T-helper 2 cell treated with Interferon-gamma antibody and Interleukin-4, amounts not matched to agents 100 ng/mL and 5 ng/mL, for 36 hours (primary cell): Measurements from ENCODE around the gene DGUOK. TPM values are rescaled to one million over a fixed set of nuclear protein-coding genes. Genes with fewer than 3 reads are reported as not detected.

Experiments used
- intact Hi-C: fragments of 100-400 bp; cut with micrococcal nuclease; formaldehyde crosslinking; loops from one replicate; pipeline ENCODE4 v1.15.1; 2023
- total RNA-seq: library from RNA; stranded (reverse); gene quantifications from 2 replicates; pipeline ENCODE4 v1.2.3, GENCODE V29; 2022

DGUOK gene
- total RNA-seq, 1 donor from 2014 or later, result 65.6 TPM

DNA sequence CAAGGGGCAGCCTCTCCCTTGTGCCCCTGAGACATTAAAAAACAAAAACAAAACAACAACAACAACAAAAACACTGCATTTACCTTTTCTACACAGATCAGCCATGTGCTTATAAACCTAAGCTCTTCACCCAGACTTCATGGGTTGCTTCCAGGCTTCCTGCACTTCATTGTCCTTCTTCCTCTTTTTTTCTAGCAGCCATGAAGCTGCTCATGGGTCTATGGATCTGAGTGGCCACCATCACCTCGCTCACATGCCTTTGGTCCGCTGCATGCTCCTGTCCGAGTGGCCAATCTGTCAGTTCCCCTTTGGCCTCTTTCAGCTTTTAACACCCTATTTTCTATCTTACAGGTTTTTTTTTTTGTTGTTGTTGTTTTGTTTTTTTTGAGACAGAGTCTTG, 49.1 kb downstream of the DGUOK start:
- intact Hi-C loops, result no loop called here

DNA sequence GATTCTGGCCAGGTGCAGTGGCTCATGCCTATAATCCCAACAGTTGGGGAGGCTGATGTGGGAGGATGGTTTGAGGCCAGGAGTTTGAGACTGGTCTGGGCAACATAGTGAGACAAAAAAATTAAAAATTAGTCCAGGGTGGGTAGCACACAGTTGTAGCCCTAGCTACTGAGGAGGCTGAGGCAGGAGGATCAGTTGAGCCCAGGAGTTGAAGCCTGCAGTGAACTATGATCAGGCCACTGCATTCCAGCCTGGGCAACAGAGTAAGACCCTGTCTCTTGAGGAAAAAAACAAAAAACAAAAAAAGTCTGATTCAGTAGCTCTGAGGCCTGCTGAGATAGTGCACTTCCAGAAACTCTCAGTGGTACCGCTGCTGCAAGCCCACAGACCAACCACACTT, 50.1 kb downstream of the DGUOK start:
- intact Hi-C loops, result no loop called here

DNA sequence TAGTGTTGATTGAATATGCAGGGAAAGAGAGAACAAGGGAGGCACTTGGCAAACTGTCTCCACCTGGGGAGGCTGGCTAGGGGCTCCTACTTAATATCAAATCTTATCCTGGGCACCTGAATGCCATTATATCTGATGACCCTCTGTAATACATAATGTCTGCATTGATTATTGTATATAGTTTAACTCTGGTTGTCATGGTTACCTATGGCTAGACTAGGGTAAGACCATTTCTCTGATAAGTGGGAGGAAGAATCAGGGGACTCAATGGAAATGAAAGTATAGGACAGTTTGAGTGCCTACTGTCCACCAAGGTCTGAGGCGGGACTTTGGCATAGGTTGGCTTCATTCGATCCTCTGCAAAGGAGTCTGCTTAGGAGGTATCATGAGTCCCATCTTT, 50.8 kb downstream of the DGUOK start:
- intact Hi-C loops, result no loop called here

DNA sequence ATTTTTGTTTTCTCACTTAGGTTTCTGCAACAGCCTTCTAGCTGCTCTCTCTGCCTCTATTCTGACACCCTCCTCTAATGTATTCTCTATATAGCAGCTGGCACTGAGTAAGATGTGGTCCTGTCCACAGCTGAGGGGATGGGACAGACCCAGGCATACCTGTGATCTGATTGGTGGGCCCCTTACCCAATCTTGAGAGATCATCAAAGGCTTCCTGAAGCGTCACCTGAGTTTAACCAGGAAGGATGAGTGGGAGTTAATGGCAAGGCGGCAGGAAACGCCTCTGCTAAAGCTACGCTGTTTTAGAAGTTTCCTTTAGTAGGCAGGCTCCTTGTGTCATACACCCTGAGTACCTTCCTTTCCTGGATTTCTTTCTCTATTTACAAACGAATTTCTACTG, 52.3 kb downstream of the DGUOK start:
- intact Hi-C loops, result loop anchor here (1.0 kb wide), 1 partner anchor 8 kb away; no protein-coding TSS in a partner anchor

DNA sequence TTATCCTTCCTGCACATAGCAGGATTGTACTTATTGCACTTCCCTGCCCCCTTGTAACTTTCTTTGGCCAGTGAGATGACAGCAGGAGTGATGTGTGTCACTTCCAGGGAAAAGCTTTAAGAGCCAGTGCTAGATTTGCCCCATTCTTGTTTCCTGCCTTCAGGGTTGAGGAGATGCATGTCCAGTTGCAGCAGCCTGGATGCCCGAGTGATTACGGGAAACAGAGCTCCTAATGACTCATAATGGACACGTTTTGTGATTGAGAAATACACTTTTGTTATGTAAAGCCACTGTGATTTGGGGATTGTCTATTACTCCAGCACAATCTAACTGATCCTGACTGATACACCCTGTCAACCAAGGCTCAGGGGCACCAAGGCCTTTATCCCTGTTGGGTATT, 53.0 kb downstream of the DGUOK start:
- intact Hi-C loops, result loop anchor here (1.0 to 5.0 kb wide), 2 partner anchors 8 to 198 kb away; partner anchors contain the start of gene MOB1A

DNA sequence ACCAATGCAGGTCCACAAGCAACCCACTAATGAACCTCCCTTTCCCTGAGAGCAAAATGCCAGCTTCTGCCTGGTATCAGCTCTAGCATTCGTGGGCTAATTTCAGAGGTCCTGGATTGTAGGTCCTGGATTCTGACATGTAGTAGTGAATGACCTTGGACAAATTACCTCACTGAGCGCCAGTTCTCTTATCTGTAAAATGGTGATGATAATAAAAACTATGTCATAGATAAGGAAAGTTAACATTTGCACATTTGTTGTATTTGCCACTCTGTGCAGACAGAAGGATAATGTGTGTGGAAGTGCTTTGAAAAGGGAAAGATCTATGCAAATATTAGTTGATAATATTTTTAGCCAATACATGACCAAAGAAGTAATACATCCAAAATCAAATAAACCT, 53.9 kb downstream of the DGUOK start:
- intact Hi-C loops, result loop anchor here (5.0 kb wide), 1 partner anchor 197 kb away; the partner anchor contains the start of gene MOB1A

DNA sequence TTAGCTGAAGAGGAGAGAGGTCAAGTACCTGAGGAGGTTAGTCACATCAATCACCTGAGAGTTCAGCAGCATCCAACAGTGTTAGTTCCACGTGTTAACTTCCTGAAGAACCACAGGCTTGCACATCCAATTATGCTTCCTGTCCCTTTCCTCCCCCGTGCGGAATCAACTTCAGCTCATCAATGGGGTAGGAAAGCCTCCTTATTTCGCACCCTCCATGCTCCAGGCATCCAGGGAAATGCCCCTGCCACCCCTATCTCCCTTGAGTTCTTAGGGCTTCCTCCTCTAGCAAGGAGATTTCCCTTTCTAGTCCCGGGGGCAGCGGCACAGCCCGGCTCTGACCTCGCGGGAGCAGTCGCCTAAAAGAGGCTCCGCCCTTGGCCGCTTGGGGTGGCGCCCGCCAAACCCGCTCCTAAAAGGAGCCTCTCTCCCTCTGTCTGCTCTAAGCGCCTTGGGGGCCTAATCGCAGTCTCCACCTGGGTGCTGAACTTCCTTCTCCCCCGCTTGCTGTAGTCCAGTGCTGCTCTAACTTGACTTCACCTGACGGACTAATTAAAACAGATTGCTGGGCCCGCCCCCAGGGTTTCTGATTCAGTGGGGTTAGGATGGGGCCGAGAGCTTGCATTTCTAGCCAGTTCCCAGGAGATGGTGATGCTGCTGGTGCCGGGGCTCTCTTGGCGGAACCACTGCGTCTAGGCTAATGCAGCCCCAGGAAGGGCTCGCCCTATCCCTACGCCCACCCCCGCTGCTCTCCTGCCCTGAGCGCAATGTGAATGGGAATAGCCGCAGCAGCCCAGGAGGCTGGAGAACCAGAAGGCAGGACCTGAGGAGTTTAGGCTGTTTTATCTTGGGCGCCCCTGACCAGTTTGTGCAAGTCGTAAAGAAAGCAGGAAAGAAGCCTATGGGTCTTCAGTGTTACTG, 54.7 kb downstream of the DGUOK start:
- intact Hi-C loops, result loop anchor here (5.0 kb wide), 1 partner anchor 196 kb away; the partner anchor contains the start of gene MOB1A

DNA sequence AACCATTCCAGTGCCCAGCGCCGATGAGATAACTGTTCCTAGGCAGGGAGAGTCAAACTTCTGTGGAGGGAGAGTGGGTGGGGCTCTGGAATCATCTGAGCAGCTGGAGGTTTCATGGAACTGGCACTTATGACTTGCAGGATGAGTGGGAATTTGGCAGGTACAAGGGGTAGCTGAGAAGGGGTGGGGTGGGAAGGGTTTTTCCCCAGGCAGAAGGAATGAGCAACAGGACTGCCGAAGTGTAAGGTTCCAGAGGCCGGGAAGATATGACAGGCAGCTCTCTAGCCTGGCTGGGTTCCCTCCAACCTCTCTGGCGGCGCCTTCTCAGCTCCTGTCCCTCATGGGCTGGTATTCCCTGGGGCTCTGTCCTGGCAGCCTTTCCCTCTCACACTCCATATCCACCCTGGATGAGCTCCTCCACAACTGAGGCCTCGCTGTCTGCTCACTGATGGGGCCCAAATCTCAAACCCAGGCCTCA, 55.5 kb downstream of the DGUOK start:
- intact Hi-C loops, result loop anchor here (5.0 kb wide), 1 partner anchor 195 kb away; the partner anchor contains the start of gene MOB1A

DNA sequence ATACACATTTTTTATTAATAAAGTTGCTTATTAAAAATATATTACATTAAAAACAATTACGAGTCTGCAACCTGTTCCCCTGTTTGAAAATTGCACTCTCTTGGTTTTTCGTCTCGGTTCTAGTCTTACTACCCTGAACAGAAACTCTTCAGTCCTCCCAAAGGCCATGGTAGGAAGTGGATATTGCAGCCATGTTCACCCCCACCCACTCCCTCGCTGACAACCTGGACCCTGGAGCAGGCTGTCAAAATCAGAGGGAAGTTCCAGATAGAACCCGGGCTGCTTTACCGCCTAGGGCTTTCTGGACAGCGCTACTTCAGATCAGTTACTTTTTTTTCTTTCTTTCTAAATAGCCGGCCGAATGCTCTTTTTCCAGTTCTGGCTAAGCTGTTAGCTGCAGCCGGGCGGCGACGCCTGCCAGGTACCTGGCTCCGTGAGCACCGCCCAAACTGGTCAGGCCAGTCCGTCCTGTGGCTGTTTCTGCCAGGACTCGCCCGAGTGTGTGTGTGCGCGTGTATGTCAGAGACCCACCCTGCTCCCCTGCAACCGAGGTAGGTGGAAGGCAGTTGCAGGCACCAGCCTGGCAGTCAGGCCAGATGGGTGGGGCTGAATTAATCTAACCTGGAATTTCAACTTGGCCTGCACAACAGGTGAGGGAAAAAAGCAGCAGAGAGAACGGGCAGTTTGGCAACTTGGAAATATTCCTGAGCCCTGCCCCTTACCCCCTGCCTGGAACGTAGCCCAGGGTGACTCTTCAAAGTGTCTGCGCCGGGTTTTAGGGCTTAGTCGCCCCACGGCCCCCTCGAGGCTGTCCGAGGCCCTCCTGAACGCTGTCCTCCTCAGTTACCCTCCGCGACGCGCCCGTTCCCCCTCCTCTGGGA, 56.9 kb downstream of the DGUOK start:
- intact Hi-C loops, result loop anchor here (2.0 to 5.0 kb wide), 2 partner anchors 13 to 194 kb away; partner anchors contain the start of gene MOB1A

DNA sequence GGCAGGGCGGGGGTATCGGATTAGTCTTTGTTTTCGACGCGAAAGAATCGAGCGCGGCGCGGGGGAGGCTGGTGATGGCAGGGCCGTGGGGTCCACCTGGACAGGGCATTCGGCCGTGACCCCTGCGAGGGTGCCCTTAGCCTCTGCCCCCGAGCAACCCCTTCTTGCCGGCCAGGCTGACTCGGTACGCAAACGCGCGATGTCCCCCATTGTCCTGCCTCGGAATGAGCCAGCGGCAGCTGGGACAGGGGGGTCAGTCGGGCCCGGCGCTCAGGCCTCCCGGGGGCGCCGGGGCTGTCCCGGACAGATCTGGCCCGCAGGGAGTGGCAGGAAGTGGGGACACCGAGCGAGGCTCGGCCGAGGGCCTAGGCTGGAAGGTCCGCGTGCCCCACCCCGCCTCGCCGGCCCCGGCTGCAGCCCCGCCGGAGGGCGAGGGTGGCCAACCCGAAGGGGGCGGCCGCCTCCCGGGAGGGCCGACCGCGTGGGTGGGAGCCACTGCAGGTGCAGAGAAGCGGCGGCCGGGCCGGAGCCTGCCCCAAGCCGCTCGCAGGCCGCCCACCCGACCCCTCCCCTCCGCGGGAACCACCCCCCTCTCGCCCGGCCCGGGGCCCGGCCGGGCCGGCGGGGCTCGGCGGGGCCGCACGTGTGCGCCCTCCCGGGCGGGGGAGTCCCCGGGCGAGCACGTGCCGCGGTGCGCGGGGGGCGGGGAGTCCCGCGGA, 57.7 kb downstream of the DGUOK start, which contains the start of gene TET3:
TSS of gene TET3 (plus strand) at position 708 of the 719 bp plus-strand sequence. CDS start 1,494 bp downstream, outside the sequence.
- intact Hi-C loops, result loop anchor here (2.0 to 5.0 kb wide), 2 partner anchors 14 to 193 kb away; partner anchors contain the start of gene MOB1A

DNA sequence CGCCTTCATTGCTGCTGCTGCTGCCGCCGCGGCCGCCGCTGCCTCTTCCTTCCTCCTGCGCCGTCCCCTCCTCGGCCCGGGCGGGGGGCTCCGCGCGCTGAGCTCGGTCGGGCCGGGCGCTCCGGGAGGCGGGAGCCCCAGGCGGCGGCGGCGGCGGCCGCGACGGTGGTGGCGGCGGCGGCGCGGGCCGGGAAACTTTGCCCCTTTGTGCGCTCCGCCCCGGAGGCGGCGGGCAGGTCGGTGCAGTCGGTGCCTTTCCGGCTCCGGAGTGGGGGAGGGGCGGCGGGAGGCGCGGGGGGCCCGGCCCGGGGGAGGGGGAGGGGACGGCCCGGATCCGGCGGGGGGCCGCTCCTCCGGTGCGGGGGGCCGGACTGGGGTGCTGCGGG, 58.2 kb downstream of the DGUOK start:
- intact Hi-C loops, result loop anchor here (2.0 to 5.0 kb wide), 5 partner anchors 14 to 212 kb away; partner anchors contain the start of genes BOLA3, MOB1A and MTHFD2

DNA sequence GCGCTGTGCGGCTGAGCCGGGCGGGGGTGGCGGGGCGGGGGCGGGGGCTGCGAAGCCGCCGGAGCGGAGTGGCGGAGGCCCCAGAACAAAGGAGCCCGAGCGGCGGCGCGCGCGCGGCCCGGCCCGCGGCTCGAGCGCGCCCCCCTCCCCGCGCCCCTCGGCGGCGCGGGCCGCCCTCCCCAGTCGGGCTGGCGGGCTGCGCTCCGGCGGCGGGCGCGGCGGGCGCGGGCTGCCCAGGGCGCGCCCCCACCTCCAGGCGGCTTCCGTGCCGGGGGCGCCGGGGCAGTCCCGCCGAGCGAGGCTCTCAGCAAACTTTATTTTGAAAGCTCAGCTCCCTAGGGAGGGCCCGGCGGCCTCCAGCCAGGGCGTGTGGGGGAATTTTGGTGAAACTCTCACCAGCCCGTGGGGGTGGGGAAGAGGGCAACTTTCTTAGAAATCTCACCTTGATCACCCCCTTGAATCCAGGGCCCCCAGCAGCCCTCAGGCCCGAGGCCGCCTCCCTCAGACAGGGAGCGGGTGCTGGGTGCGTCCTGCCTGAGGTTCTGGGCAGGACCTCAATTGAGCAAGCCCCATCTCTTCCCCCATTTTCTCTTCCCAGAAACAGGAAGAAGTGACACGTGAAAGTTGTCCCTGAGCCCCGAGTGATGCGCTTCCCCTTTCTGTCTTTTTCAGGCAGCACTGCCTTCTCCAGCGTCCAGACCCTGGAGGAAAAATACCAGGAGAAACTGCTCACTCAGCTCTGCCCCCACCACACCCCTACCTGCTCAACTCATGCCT, 58.8 kb downstream of the DGUOK start:
- intact Hi-C loops, result loop anchor here (1.0 to 5.0 kb wide), 7 partner anchors 15 to 212 kb away; partner anchors contain the start of genes BOLA3, DGUOK, MTHFD2 and STAMBP

DNA sequence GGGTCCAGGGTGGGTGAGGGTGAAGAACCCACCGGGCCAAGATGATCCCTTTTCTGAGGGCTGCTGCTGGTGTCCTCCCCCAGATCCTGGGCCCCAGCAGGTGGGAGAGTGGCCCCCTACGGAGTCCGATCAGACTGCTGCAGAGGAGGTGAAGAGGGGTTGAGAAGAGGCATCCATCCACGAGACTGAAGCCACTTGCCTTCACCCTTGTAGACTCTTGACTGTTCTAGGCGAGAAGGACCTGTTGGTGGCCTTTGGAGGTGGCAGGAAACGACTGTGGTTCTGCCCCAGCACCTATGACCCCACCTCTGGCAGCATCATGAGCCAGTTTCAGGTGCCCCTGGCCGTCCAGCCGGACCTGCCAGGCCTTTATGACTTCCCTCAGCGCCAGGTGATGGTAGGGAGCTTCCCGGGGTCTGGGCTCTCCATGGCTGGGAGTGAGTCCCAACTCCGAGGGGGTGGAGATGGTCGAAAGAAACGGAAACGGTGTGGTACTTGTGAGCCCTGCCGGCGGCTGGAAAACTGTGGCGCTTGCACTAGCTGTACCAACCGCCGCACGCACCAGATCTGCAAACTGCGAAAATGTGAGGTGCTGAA, 59.5 kb downstream of the DGUOK start:
- intact Hi-C loops, result loop anchor here (1.0 to 5.0 kb wide), 6 partner anchors 16 to 211 kb away; partner anchors contain the start of genes BOLA3, DGUOK, MTHFD2 and STAMBP

DNA sequence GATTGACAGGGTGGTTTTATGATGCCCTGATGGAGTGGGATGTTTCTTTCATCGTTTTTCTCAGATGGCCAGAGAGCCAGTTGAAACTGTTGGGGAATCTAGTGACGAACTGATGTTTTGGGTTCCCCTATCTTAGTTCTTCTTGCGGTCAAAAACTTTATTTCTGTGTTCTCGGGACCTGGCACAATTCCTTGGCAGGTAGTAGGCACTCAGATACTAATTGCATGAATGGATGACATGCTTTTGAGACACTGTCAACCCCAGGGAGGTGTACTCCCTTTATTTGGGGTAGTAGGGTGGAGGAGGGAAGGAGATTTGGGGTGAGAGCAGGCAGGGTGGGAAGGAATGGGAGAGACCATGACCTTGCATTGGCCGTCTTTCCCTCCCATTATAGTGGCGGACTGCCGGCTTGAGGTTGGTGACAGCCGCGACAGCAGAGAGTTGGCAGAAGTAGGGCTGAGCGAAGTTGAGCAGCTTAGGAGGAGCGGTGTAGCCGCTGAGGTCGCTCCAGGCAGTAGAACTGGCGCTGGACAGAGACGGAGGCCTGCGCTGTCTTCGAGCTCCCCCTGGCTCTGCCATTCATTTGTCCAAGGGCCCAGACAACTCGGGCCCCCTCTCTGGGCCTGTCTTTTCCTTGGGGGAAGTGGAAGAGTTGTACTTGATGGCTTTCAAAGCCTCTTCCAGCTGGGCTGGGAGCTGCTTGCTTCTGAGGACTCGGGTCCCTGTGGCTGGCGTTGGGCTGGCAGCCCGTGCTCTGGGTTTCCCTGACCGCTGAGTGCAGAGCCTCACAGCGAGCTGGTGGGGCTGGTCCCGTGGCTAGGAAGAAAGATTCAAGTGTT, 60.6 kb downstream of the DGUOK start:
- intact Hi-C loops, result loop anchor here (1.0 to 5.0 kb wide), 6 partner anchors 45 to 210 kb away; partner anchors contain the start of genes BOLA3, DGUOK, MTHFD2 and STAMBP

DNA sequence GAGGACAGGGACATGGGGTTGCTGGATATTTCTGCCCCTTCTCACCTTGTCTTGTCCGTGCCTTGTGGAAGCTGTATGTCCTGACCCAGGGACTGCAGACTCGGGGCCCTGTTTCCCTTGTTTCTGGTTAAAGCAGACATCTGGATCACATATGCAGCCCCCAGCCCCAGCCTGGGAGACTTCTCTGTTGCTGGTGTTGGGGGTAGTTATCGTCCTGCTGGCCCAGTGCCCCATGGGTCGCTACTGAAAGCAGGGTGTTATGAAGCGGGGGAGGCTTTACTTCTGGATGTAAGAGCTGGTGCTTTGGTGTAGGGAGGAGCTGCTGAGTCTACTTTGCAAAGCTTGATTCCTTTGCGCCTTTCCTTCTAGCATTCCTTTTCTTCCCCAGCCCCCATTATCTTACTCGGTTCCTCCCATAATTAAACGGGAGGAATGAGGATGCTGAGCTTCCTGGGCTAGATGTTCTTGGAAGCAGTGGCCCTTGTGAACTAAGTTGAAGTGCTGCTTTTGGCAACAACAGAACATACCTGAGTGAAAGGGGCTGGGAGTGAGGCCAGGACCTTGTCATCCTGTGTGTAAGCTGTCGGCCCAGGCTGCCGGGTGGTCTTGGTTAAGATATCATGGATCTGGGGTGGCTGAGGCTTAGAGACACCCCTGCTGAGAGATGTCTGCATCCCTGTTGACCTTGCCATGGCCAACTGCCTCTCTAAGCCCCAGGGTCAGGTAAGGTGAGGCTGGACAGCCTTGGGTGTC, 61.4 kb downstream of the DGUOK start:
- intact Hi-C loops, result loop anchor here (1.0 to 5.0 kb wide), 6 partner anchors 44 to 209 kb away; partner anchors contain the start of genes BOLA3, DGUOK, MTHFD2 and STAMBP

DNA sequence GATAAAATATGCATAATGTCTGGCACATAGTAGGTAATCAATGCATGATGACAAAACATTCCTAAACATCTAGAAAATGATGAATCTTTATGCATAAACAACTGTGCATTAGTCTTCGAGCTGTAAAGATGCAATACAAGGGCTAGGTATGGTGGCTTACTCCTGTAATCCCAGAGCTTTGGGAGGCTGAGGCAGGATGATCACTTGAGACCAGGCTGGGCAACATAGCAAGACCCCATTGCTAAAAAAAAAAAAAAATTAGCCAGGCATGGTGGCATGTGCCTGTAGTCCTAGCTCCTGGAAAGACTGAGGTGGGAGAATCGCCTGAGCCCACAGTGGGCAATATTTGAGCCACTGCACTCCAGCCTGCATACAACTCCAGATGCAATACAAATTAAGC, 63.3 kb downstream of the DGUOK start:
- intact Hi-C loops, result loop anchor here (5.0 kb wide), 3 partner anchors 42 to 207 kb away; partner anchors contain the start of genes BOLA3 and MTHFD2

DNA sequence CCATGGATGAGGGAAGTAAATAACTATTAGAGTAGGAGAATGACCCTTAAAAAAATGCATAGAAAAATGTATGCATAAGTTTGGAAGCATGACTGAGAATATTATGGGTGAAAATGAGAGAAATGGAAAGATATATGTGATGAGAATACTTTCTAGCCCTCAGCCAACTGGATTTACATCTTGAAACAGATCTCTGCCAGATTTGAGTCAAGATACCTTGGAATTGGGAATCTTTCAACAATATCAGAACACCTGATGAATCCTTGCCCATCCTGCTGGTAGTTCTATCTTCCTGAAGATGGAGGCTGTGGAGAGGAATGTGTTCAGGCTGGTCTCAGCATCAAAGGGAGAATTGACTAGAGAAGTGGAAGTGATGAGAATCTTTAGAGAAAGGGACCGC, 63.9 kb downstream of the DGUOK start:
- intact Hi-C loops, result no loop called here
